Left ventricle myocardium inferior (tissue), 1 donor: ENCODE data around the gene IFNL4. TPM values are rescaled to one million over a fixed set of nuclear protein-coding genes. Genes with fewer than 3 reads are reported as not detected.
"Not testable (repeated sequence)": the region's sequence is repeated elsewhere in the genome, so short reads cannot be mapped to it uniquely, and the experiment has no call there.

ENCODE experiments used
- DNase-seq: peaks from one replicate; pipeline ENCODE4 v3.0.0-alpha.2; 2020
- H3K27ac ChIP-seq: fragments of 200-600 bp; replicated peaks from 2 replicates; pipeline ENCODE4 v1.8.0; 2021
- H3K27me3 ChIP-seq: fragments of 200-600 bp; 2 replicates; pipeline ENCODE4 v1.8.0; 2021; ENCODE audit warnings: low read depth
- H3K36me3 ChIP-seq: fragments of 200-600 bp; 2 replicates; pipeline ENCODE4 v1.8.0; 2021
- H3K4me1 ChIP-seq: fragments of 200-600 bp; 2 replicates; pipeline ENCODE4 v1.8.0; 2021
- H3K4me3 ChIP-seq: fragments of 200-600 bp; 2 replicates; pipeline ENCODE4 v1.8.0; 2021; ENCODE audit warnings: mild to moderate bottlenecking, moderate library complexity
- H3K9me3 ChIP-seq: fragments of 200-600 bp; replicated peaks from 2 replicates; pipeline ENCODE4 v1.8.0; 2021
- intact Hi-C: fragments of 100-400 bp; cut with micrococcal nuclease; formaldehyde crosslinking; loops from one replicate; pipeline ENCODE4 v1.11.0; 2022
- total RNA-seq: library from RNA; stranded (reverse); fragmentation: NEBNext Ultra II Directional; extraction: Animal tissue kit (Norgen Biotek cat#: 25700); gene quantifications from one replicate; pipeline ENCODE4 v1.2.1, GENCODE V29; 2021
- TF ChIP-seq, protein P1 (sequence below): fragments of 200-600 bp; IDR thresholded peaks from 2 replicates; pipeline ENCODE4 v1.8.0; 2021; ENCODE audit warnings: antibody characterized with exemption, mild to moderate bottlenecking, borderline replicate concordance
- donor health status: DM: no; HTN: yes; CAD: no; lungs with severe emphysema.

The IFNL4 gene
- total RNA-seq, 1 donor from 2014 or later: not detected

DNA sequence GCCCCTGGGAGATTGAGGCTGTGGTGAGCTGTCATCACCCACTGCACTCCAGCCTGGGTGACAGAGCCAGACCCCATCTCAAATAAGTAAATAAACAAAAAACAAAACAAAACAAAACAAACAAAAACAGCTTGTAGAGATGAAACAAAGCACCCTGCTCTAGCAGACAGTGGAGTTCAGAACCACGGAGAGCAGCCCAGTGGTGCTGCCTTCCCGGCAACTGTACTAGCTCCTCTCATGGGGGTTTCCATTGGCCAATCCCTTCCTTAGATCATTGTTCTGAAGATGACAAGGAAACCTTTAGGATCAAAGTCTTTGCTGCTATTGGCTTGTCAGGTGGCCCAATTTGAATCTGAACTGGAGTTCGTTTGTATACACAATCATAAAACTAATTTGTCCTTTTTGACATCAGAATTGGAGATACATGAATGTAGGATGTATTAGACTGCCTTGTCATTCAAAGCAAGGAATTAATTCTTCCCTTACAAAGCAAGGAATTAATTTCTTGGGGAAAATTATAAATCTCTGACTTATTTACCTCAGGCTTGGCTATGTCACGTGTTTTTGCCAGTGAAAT, 24.9 kb downstream of the IFNL4 start:
- no peak overlapping the region for H3K4me3 ChIP-seq
- H3K4me1 ChIP-seq: no peaks in the 10 kb centered on the region
- peaks cover 93% of the 10 kb centered on the region for H3K27me3 ChIP-seq
- intact Hi-C loops: no loop called here
- no peaks in the 10 kb centered on the region for H3K9me3 ChIP-seq
- no peaks in the 10 kb centered on the region for H3K36me3 ChIP-seq
- DNase-seq: no peak
- TF ChIP-seq, protein P1, sequence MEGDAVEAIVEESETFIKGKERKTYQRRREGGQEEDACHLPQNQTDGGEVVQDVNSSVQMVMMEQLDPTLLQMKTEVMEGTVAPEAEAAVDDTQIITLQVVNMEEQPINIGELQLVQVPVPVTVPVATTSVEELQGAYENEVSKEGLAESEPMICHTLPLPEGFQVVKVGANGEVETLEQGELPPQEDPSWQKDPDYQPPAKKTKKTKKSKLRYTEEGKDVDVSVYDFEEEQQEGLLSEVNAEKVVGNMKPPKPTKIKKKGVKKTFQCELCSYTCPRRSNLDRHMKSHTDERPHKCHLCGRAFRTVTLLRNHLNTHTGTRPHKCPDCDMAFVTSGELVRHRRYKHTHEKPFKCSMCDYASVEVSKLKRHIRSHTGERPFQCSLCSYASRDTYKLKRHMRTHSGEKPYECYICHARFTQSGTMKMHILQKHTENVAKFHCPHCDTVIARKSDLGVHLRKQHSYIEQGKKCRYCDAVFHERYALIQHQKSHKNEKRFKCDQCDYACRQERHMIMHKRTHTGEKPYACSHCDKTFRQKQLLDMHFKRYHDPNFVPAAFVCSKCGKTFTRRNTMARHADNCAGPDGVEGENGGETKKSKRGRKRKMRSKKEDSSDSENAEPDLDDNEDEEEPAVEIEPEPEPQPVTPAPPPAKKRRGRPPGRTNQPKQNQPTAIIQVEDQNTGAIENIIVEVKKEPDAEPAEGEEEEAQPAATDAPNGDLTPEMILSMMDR: no peak
- no peak overlapping the region for H3K27ac ChIP-seq

DNA sequence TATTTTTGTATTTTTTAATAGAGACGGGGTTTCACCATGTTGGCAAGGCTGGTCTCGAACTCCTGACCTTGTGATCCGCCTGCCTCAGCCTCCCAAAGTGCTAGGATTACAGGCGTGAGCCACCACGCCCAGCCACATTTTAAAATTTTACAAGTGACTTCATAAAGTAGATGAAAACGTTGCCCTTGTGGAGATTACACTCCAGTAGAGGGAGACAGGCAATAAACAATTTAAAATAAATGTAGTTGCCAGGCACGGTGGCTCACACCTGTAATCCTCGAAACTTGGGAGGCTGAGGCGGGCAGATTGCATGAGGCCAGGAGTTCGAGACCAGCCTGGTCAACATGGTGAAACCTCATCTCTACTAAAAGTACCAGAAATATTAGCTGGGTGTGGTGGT, 29.5 kb downstream of the IFNL4 start:
- Histone ChIP-seq H3K9me3 (peaks cover 28% of the 10 kb centered on the region), H3K27me3 (peaks cover 94% of the 10 kb centered on the region)
- H3K27ac ChIP-seq, H3K4me3 ChIP-seq, intact Hi-C loops, H3K4me1 ChIP-seq, DNase-seq, H3K36me3 ChIP-seq: not testable (repeated sequence)

DNA sequence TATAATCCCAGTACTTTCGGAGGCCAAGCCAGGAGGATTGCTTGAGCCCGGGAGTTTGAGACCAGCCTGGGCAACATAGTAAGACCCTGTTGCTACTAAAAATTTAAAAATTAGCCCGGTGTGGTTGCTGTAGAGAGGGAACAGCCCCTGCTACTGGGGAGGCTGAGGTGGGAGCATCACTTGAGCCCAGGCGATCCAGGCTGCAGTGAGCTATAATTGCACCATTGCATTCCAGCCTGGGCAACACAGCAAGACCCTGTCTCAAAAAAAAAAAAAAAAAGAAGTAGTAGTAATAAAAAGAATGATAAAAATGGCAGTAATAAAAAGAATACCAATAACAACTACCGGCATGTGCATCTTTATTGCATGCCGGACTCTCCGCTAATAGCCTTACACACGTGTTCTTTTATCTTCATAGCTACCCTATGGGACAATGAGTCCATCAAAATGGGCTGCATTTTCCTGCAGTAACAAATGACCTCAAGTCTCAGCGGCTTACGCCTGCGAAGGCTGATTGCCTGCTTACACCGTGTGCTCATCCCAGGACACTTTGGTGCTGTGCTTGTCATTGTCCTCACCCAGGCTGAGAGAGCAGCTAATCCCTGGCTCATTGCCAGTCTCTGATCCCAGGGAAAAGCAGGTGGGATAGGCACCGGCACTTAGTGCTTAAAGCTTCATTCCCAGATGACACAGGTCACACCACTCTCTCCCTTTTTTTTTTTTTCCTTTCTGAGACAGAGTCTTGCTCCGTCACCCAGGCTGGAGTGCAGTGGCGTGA, 30.2 kb downstream of the IFNL4 start:
- Histone ChIP-seq H3K4me3 (no peak overlapping the region), H3K9me3 (peaks cover 28% of the 10 kb centered on the region), H3K27ac (no peak overlapping the region), H3K4me1 (no peaks in the 10 kb centered on the region), H3K36me3 (no peaks in the 10 kb centered on the region), H3K27me3 (peaks cover 94% of the 10 kb centered on the region)
- no peak for DNase-seq
- TF ChIP-seq, protein P1: no peak
- intact Hi-C loops: no loop called here

DNA sequence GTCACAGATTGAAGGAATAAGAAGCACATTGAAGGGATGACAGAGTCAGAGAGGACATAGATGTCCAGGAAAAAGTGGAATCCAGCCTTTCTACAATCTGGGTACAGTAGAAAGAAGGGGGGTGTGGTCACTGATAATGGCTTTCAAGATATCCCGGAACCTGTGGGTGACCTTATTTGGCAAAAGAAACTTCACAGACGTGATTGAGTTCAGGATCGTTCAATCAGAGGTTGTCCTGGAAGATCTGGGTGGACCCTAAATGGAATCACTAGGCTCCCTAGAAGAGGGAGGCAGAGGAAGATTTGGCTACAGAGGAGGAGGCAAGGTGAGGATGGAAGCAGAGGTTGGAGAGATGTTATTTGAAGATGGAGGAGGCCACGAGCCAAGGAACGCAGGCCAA, 31.6 kb downstream of the IFNL4 start:
- H3K9me3 ChIP-seq: peaks cover 28% of the 10 kb centered on the region
- no peak for DNase-seq

DNA sequence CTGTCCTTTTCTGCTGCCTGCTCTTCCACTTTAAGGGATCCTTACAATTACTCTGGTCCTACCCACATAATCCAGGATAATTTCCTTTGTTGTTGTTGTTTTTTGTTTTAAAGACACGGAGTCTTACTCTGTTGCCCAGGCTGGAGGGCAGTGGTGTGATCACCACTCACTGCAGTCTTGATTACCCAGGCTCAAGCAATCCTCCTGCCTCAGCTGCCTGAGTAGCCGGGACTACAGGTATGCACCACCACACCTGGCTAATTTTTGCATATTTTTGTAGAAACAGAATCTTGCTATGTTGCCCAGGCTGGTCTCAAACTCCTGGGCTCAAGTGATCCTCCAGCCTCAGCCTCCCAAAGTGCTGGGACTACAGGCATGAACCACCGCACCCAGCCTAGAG, 33.3 kb downstream of the IFNL4 start:
- H3K27ac ChIP-seq, H3K4me1 ChIP-seq, intact Hi-C loops, H3K36me3 ChIP-seq, H3K4me3 ChIP-seq, DNase-seq: not testable (repeated sequence)
- H3K27me3 ChIP-seq: peaks cover 99% of the 10 kb centered on the region
- H3K9me3 ChIP-seq: peaks cover 28% of the 10 kb centered on the region

More for the DNA sequence above, 31.6 kb downstream of the IFNL4 start:
- no peaks in the 10 kb centered on the region for H3K36me3 ChIP-seq
- H3K27me3 ChIP-seq: peaks cover 94% of the 10 kb centered on the region
- H3K4me3 ChIP-seq: no peak overlapping the region
- no peaks in the 10 kb centered on the region for H3K4me1 ChIP-seq
- intact Hi-C loops: no loop called here
- TF ChIP-seq, protein P1: no peak
- no peak overlapping the region for H3K27ac ChIP-seq

DNA sequence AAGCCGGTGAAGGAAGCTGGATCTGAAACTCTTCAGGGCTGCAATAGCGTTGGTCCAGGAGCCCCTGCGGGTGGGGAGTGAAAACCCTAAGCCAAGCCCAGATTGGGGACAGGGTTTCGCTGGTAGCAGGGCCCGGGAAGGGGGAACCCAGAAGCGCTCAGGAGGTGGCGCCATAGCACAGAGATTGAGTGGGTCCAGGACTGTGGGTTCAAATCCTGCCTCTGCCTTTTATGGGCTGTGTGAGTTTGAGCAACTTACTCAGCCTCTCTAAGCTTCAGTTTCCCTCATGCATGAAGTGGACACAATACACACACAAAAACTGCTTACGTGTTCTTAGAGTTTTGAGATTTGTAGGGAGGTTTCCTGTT, 36.3 kb downstream of the IFNL4 start:
- DNase-seq: peak; percentile 24
- H3K27me3 ChIP-seq: peaks cover 85% of the 10 kb centered on the region

More for the DNA sequence above, 36.3 kb downstream of the IFNL4 start:
- Histone ChIP-seq H3K4me3 (no peak overlapping the region), H3K27ac (no peak overlapping the region), H3K9me3 (peaks cover 24% of the 10 kb centered on the region), H3K36me3 (no peaks in the 10 kb centered on the region), H3K4me1 (no peaks in the 10 kb centered on the region)
- TF ChIP-seq, protein P1: no peak
- intact Hi-C loops: no loop called here
